Hepatocyte (in vitro differentiated cells): ENCODE measurements around the gene LYRM4. TPM values are rescaled to one million over a fixed set of nuclear protein-coding genes. Genes with fewer than 3 reads are reported as not detected.
A peak's percentile ranks its signal among the peaks of the same experiment; 100 is the strongest.

Source experiments
- DNase-seq: peaks from one replicate; pipeline ENCODE4 v3.0.0-alpha.2; 2016; ENCODE audit warnings: low spot score
- H2AFZ ChIP-seq: fragments of 200-600 bp; sonication (generic); 2 replicates; pipeline ENCODE4 v1.6.0; 2016; ENCODE audit warnings: antibody characterized with exemption, mild to moderate bottlenecking
- H3K27ac ChIP-seq: fragments of 200-600 bp; sonication (generic); 2 replicates; pipeline ENCODE4 v1.5.1; 2016; ENCODE audit warnings: mild to moderate bottlenecking
- H3K27me3 ChIP-seq: fragments of 200-600 bp; sonication (generic); 2 replicates; pipeline ENCODE4 v1.6.1; 2016
- H3K36me3 ChIP-seq: fragments of 200-600 bp; sonication (generic); replicated peaks from 2 replicates; pipeline ENCODE4 v1.5.1; 2016; ENCODE audit warnings: low read depth; ENCODE audit not compliant: insufficient read depth
- H3K4me1 ChIP-seq: fragments of 200-600 bp; sonication (generic); 2 replicates; pipeline ENCODE4 v1.5.1; 2016; ENCODE audit warnings: mild to moderate bottlenecking, moderate library complexity; ENCODE audit not compliant: insufficient read depth
- H3K4me2 ChIP-seq: fragments of 200-600 bp; sonication (generic); 2 replicates; pipeline ENCODE4 v1.6.0; 2016
- H3K4me3 ChIP-seq: fragments of 200-600 bp; sonication (generic); 2 replicates; pipeline ENCODE4 v1.5.1; 2016; ENCODE audit warnings: mild to moderate bottlenecking
- H3K79me2 ChIP-seq: fragments of 200-600 bp; sonication (generic); 2 replicates; pipeline ENCODE4 v1.6.0; 2017; ENCODE audit warnings: mild to moderate bottlenecking
- H3K9me2 ChIP-seq: fragments of 200-600 bp; sonication (generic); replicated peaks from 2 replicates; pipeline ENCODE4 v1.6.0; 2017; ENCODE audit warnings: mild to moderate bottlenecking; ENCODE audit not compliant: insufficient read depth
- H3K9me3 ChIP-seq: fragments of 200-600 bp; sonication (generic); 2 replicates; pipeline ENCODE4 v1.5.1; 2016; ENCODE audit warnings: low read depth, mild to moderate bottlenecking
- H4K20me1 ChIP-seq: fragments of 200-600 bp; sonication (generic); 2 replicates; pipeline ENCODE4 v1.6.0; 2016; ENCODE audit warnings: mild to moderate bottlenecking; ENCODE audit not compliant: insufficient read depth, poor library complexity, severe bottlenecking
- EZH2 ChIP-seq: fragments of 200-600 bp; sonication (generic); IDR thresholded peaks from 2 replicates; pipeline ENCODE4 v1.6.1; 2016; ENCODE audit warnings: antibody characterized with exemption, mild to moderate bottlenecking, borderline replicate concordance
- EZH2phosphoT487 ChIP-seq: fragments of 200-600 bp; sonication (generic); IDR thresholded peaks from one replicate; pipeline ENCODE4 v1.6.1; 2018; ENCODE audit warnings: antibody characterized with exemption, mild to moderate bottlenecking, low read depth, moderate library complexity; ENCODE audit not compliant: unreplicated experiment, severe bottlenecking
- WGBS: methylation state at CpG from one replicate; pipeline ENCODE4 v1.1.6; 2016; ENCODE audit warnings: low lambda C conversion rate; ENCODE audit errors: missing lambda C conversion rate; 5-methylcytosine and 5-hydroxymethylcytosine counted together
- polyA plus RNA-seq: library from polyadenylated mRNA; unstranded; fragments of >200 nt; fragmentation: Nextera tagmentation; extraction: Ambion mirVana; gene quantifications from 2 replicates; pipeline ENCODE4 v1.2.1, GENCODE V29; 2016
- total RNA-seq: library from RNA; depleted of rRNA; stranded (reverse); fragments of >200 nt; gene quantifications from 2 replicates; pipeline ENCODE4 v1.2.3, GENCODE V29; 2014
- TF ChIP-seq, protein P1 (sequence below): fragments of 200-600 bp; sonication (generic); IDR thresholded peaks from 2 replicates; pipeline ENCODE4 v1.5.1; 2016; ENCODE audit warnings: antibody characterized with exemption, mild to moderate bottlenecking; ENCODE audit not compliant: poor library complexity

Gene LYRM4
- total and polyA plus RNA-seq, 2 experiments from 2014 or later, result 20.5 to 22.9 TPM

- TF ChIP-seq EZH2phosphoT487, result no peak
- TF ChIP-seq EZH2, result no peak
- TF ChIP-seq, protein P1, sequence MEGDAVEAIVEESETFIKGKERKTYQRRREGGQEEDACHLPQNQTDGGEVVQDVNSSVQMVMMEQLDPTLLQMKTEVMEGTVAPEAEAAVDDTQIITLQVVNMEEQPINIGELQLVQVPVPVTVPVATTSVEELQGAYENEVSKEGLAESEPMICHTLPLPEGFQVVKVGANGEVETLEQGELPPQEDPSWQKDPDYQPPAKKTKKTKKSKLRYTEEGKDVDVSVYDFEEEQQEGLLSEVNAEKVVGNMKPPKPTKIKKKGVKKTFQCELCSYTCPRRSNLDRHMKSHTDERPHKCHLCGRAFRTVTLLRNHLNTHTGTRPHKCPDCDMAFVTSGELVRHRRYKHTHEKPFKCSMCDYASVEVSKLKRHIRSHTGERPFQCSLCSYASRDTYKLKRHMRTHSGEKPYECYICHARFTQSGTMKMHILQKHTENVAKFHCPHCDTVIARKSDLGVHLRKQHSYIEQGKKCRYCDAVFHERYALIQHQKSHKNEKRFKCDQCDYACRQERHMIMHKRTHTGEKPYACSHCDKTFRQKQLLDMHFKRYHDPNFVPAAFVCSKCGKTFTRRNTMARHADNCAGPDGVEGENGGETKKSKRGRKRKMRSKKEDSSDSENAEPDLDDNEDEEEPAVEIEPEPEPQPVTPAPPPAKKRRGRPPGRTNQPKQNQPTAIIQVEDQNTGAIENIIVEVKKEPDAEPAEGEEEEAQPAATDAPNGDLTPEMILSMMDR, result no peak
- Histone ChIP-seq H3K27ac (peak overlapping the region; percentile 71), H2AFZ (no peak overlapping the region), H3K4me1 (peaks cover 20% of the 10 kb centered on the region), H3K79me2 (no peaks in the 10 kb centered on the region), H3K9me2 (no peaks in the 10 kb centered on the region), H4K20me1 (no peaks in the 10 kb centered on the region), H3K36me3 (no peaks in the 10 kb centered on the region), H3K4me2 (peak overlapping the region; percentile 4), H3K4me3 (no peak overlapping the region), H3K9me3 (no peaks in the 10 kb centered on the region), H3K27me3 (no peaks in the 10 kb centered on the region)
- peak; percentile 64 for DNase-seq
- WGBS, result 55% methylated on average over 7 of the region's 7 CpGs
These were observed 54.6 kb downstream of the LYRM4 start for GRCh38 chr6:5205877-5206850.

DNA sequence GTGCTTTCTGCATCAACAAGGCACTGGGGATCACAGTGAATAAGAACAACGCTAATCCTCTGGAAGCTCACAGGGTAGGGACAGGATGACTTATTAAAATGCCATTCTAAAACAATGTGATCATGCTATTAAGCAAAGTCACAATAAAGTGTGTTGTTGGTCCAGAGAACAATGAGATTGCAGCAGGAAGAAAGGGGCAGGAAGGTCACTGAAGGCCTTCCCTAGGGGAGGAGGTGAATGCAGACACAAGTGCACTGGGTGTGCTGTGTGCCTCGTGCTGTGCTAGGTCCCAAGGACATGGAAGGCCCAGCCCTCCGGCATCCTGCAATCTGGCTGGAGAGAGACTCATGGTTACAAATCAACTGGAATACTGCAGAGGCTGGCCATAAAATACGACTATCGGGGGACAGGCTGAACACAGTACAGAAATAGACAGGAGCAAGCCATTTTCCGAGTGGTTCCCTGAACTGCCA lies 55.7 kb downstream of the LYRM4 start:
- DNase-seq, result no peak
- H3K4me3 ChIP-seq, result no peak overlapping the region
- peaks cover 20% of the 10 kb centered on the region for H3K4me1 ChIP-seq
- H2AFZ ChIP-seq, result no peak overlapping the region
- 87% methylated on average over 6 of the region's 6 CpGs for WGBS
- H3K27ac ChIP-seq, result no peak overlapping the region
- H3K36me3 ChIP-seq, result no peaks in the 10 kb centered on the region
- H3K79me2 ChIP-seq, result no peaks in the 10 kb centered on the region
- no peaks in the 10 kb centered on the region for H4K20me1 ChIP-seq
- no peak overlapping the region for H3K4me2 ChIP-seq
- H3K9me3 ChIP-seq, result no peaks in the 10 kb centered on the region
- no peaks in the 10 kb centered on the region for H3K9me2 ChIP-seq
- TF ChIP-seq, protein P1, result no peak
- TF ChIP-seq EZH2 (no peak), EZH2phosphoT487 (no peak)
- H3K27me3 ChIP-seq, result no peaks in the 10 kb centered on the region

GRCh38 chr6:5204376-5204775 lies 56.4 kb downstream of the LYRM4 start:
- Histone ChIP-seq H3K4me3 (no peak overlapping the region), H3K4me1 (peaks cover 20% of the 10 kb centered on the region), H3K79me2 (no peaks in the 10 kb centered on the region), H3K27me3 (no peaks in the 10 kb centered on the region), H3K27ac (no peak overlapping the region), H2AFZ (no peak overlapping the region), H3K36me3 (no peaks in the 10 kb centered on the region), H3K4me2 (no peak overlapping the region), H3K9me3 (no peaks in the 10 kb centered on the region), H4K20me1 (no peaks in the 10 kb centered on the region), H3K9me2 (no peaks in the 10 kb centered on the region)
- no peak for DNase-seq
- WGBS, result 93% methylated on average over 4 of the region's 4 CpGs
- no peak for TF ChIP-seq EZH2
- no peak for TF ChIP-seq EZH2phosphoT487
- TF ChIP-seq, protein P1, result no peak
